Peyer's patch (tissue), 4 donors: ENCODE data around the gene NUDT16L1. TPM values are rescaled to one million over a fixed set of nuclear protein-coding genes. Genes with fewer than 3 reads are reported as not detected.

Experiments
- DNase-seq, 3 donors: peaks; one replicate each; pipeline ENCODE4 v3.0.0-alpha.2; 2017 to 2019
- H3K27ac ChIP-seq, 4 donors: fragments of 200-600 bp; sonication (generic); one replicate each; pipeline ENCODE4 v1.5.1; 2016 to 2019
- H3K27me3 ChIP-seq, 2 donors: fragments of 200-600 bp; sonication (generic); one replicate each; pipeline ENCODE4 v1.5.1; 2019
- H3K36me3 ChIP-seq, 3 donors: fragments of 200-600 bp; sonication (generic); one replicate each; pipeline ENCODE4 v1.5.1; 2016 to 2019
- H3K4me1 ChIP-seq, 4 donors: fragments of 200-600 bp; sonication (generic); one replicate each; pipeline ENCODE4 v1.5.1; 2016 to 2019
- H3K4me3 ChIP-seq, 4 donors: fragments of 200-600 bp; sonication (generic); 1 replicate in 3 of 4; 2 replicates in 1 of 4; pipeline ENCODE4 v1.5.1; 2016 to 2019; ENCODE audit warnings: mild to moderate bottlenecking in 1 of 4
- H3K9me3 ChIP-seq, 4 donors: fragments of 200-600 bp; sonication (generic); one replicate each; pipeline ENCODE4 v1.5.1; 2016 to 2019; ENCODE audit warnings: mild to moderate bottlenecking in 1 of 4
- POLR2A ChIP-seq, 2 donors: fragments of 450-650 bp; IDR thresholded peaks; one replicate each; pipeline ENCODE4 v1.5.1; 2017; ENCODE audit warnings: antibody characterized with exemption in 2 of 2, mild to moderate bottlenecking in 2 of 2, moderate library complexity in 2 of 2
- total RNA-seq, 4 donors: library from RNA; depleted of rRNA; stranded (reverse); fragments of >200 nt; gene quantifications; one replicate each; pipeline ENCODE4 v1.1.0, GENCODE V29; 2016
- TF ChIP-seq, protein P1 (sequence below), 6 experiments: fragments of 450-650 bp in 4 of 6; fragments of 200-600 bp in 2 of 6; sonication (generic) in 1 of 6; IDR thresholded peaks; one replicate each; pipeline ENCODE4 v1.5.1; 2017 to 2019; ENCODE audit warnings: antibody characterized with exemption in 6 of 6, mild to moderate bottlenecking in 3 of 6, moderate library complexity in 1 of 6

Gene NUDT16L1
- total RNA-seq, 4 donors from 2014 or later, result 19.0 to 53.6 (median 40.1) TPM

- H3K4me3 ChIP-seq, result no peak overlapping the region
- no peak overlapping the region for H3K27ac ChIP-seq
- TF ChIP-seq, protein P1, sequence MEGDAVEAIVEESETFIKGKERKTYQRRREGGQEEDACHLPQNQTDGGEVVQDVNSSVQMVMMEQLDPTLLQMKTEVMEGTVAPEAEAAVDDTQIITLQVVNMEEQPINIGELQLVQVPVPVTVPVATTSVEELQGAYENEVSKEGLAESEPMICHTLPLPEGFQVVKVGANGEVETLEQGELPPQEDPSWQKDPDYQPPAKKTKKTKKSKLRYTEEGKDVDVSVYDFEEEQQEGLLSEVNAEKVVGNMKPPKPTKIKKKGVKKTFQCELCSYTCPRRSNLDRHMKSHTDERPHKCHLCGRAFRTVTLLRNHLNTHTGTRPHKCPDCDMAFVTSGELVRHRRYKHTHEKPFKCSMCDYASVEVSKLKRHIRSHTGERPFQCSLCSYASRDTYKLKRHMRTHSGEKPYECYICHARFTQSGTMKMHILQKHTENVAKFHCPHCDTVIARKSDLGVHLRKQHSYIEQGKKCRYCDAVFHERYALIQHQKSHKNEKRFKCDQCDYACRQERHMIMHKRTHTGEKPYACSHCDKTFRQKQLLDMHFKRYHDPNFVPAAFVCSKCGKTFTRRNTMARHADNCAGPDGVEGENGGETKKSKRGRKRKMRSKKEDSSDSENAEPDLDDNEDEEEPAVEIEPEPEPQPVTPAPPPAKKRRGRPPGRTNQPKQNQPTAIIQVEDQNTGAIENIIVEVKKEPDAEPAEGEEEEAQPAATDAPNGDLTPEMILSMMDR (IDR thresholded peaks at IDR 0.05), result no peak
- no peak for TF ChIP-seq POLR2A (IDR thresholded peaks at IDR 0.05)
- no peaks in the 10 kb centered on the region for H3K9me3 ChIP-seq
- H3K4me1 ChIP-seq, result peaks cover 0 to 29% (median 4%) of the 10 kb centered on the region in 4 donors
- H3K27me3 ChIP-seq, result no peaks in the 10 kb centered on the region
- DNase-seq, result peak in 1 of 3 donors; percentile 45
- peaks cover 0 to 60% (median 0%) of the 10 kb centered on the region in 3 donors for H3K36me3 ChIP-seq
Observed at GRCh38 chr16:4682084-4682591, 11.2 kb upstream of the NUDT16L1 start.

DNA sequence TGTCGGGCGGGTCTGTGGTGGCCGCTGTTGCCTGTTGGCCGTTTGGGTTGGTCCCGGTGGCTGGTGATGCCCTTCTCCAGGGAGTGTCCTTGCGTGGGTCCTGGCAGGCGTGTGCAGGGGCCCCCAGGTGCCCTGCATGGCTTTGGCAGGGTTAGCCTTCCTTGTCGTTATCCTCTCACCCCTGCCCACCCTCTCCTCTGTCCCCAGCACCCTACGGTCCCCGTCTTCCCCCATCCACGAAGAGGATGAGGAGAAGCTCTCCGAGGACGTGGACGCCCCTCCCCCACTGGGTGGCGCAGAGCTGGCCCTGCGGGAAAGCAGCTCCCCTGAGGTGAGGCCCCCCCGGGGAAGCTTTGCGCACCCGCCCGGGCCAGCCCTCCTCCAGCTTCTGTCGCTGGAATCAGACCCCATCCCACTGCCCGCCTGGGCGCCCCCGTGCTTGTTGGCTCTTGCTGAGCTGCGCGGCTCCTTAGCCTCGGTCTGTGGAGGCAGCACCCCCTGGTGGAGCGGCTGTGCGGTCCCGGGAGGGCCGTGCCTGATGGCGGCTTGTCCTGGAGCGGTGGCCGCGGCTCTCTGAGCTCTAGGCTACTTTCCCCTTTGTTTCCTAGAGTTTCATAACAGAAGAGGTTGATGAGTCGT is 10.6 kb upstream of the NUDT16L1 start:
- peaks cover 0 to 29% (median 4%) of the 10 kb centered on the region in 4 donors for H3K4me1 ChIP-seq
- H3K36me3 ChIP-seq, result peaks cover 0 to 61% (median 0%) of the 10 kb centered on the region in 3 donors
- H3K27me3 ChIP-seq, result no peaks in the 10 kb centered on the region
- H3K9me3 ChIP-seq, result no peaks in the 10 kb centered on the region
- peak in 2 of 3 donors; percentile 67 to 74 for DNase-seq
- TF ChIP-seq, protein P1 (IDR thresholded peaks at IDR 0.05), result peak in 4 of 6 experiments; percentile 28 to 51 (median 46)
- no peak for TF ChIP-seq POLR2A (IDR thresholded peaks at IDR 0.05)
- H3K4me3 ChIP-seq, result no peak overlapping the region
- peak overlapping the region in 1 of 4 donors; percentile 22 for H3K27ac ChIP-seq

DNA sequence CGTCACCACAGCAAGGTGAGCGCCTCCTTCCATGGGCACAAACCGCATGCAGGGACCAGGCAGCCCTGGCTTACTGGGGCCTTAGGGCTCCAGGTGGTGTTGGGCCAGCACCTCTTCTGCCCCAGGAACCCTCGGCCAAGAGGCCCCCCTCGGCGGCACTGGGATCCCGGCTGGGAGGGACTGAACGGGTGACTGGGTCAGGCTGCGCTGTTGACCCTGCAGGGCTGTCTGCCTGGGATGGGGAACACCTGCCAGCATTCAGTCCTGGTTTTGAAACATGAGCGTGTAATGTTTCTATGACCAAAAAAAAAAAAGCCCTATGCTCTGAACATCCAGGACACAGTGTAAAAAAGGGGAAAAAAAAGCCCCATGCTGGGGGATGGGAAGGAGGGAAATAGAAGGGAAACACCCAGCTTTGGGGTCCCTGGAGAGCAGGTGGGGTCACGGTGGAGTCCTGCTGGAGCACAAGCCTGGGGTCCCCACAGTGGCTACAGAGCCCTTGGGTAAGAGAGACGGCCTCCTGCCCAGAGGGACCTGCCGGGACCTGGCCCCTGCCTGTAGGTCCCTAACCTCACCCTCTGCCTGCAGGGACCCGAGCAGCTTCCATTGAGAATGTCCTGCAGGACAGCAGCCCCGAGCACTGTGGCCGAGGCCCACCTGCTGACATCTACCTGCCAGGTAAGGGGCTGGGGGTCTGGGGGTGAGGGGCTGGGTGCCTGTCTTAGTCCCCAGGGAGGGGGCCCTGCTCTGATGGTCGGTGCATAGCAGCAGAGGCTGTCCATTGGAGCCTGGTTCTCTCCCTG is 9.9 kb upstream of the NUDT16L1 start:
- Histone ChIP-seq H3K36me3 (peaks cover 0 to 68% (median 0%) of the 10 kb centered on the region in 3 donors), H3K27ac (no peak overlapping the region), H3K27me3 (no peaks in the 10 kb centered on the region), H3K4me3 (no peak overlapping the region), H3K4me1 (peaks cover 0 to 27% (median 4%) of the 10 kb centered on the region in 4 donors), H3K9me3 (no peaks in the 10 kb centered on the region)
- TF ChIP-seq, protein P1 (IDR thresholded peaks at IDR 0.05), result no peak
- no peak for TF ChIP-seq POLR2A (IDR thresholded peaks at IDR 0.05)
- DNase-seq, result no peak

- no peak for DNase-seq
- no peak overlapping the region for H3K27ac ChIP-seq
- H3K4me3 ChIP-seq, result no peak overlapping the region
- H3K36me3 ChIP-seq, result peaks cover 0 to 76% (median 0%) of the 10 kb centered on the region in 3 donors
- H3K4me1 ChIP-seq, result peaks cover 0 to 20% (median under 1%) of the 10 kb centered on the region in 4 donors
- no peaks in the 10 kb centered on the region for H3K9me3 ChIP-seq
- no peaks in the 10 kb centered on the region for H3K27me3 ChIP-seq
- TF ChIP-seq, protein P1 (IDR thresholded peaks at IDR 0.05), result no peak
- no peak for TF ChIP-seq POLR2A (IDR thresholded peaks at IDR 0.05)
Observed at GRCh38 chr16:4684058-4684715, 9.2 kb upstream of the NUDT16L1 start.

GRCh38 chr16:4684763-4685162 is 8.6 kb upstream of the NUDT16L1 start:
- no peak overlapping the region for H3K4me3 ChIP-seq
- H3K9me3 ChIP-seq, result no peaks in the 10 kb centered on the region
- no peak for TF ChIP-seq POLR2A (IDR thresholded peaks at IDR 0.05)
- TF ChIP-seq, protein P1 (IDR thresholded peaks at IDR 0.05), result no peak
- H3K4me1 ChIP-seq, result peaks cover 0 to 15% (median 0%) of the 10 kb centered on the region in 4 donors
- no peaks in the 10 kb centered on the region for H3K27me3 ChIP-seq
- H3K36me3 ChIP-seq, result peaks cover 0 to 79% (median 0%) of the 10 kb centered on the region in 3 donors
- no peak for DNase-seq
- no peak overlapping the region for H3K27ac ChIP-seq
